ENCODE measurements around the gene SLC16A8. TPM values are rescaled to one million over a fixed set of nuclear protein-coding genes. Genes with fewer than 3 reads are reported as not detected.

The SLC16A8 gene
- total RNA-seq, 1 experiment from 2014 or later = 1.1 TPM

DNA sequence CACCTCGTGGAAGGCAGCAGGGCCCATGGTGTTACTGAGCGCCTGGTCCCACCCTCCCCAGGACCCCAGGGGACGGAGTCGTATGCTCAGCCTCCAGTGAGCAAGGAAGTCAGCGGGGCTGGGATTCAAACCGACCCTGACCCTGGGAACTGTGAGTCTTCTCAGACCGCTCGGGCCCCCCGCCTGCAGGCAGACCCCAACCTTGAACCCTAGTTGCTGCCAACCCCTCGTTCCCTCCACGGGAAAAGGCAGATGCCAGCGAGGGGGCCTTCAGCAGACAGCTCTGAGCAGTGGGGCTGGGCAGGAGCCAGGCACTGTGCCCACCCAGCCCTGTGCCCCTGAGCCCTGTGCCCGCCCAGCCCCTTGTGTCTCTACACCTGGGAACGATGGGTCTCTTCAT, 6.4 kb downstream of the SLC16A8 start:
- H4K91ac ChIP-seq (ENCODE audit: insufficient read length, low read depth, low read length) = no peak overlapping the region
- no peak overlapping the region for H3K4me2 ChIP-seq (ENCODE audit: insufficient read depth, insufficient read length, low read length)
- H3K4me1 ChIP-seq (ENCODE audit: insufficient read depth, low read length) = no peaks in the 10 kb centered on the region
- no peak overlapping the region for H3K4ac ChIP-seq (ENCODE audit: low read depth, low read length)
- TF ChIP-seq, protein P1, sequence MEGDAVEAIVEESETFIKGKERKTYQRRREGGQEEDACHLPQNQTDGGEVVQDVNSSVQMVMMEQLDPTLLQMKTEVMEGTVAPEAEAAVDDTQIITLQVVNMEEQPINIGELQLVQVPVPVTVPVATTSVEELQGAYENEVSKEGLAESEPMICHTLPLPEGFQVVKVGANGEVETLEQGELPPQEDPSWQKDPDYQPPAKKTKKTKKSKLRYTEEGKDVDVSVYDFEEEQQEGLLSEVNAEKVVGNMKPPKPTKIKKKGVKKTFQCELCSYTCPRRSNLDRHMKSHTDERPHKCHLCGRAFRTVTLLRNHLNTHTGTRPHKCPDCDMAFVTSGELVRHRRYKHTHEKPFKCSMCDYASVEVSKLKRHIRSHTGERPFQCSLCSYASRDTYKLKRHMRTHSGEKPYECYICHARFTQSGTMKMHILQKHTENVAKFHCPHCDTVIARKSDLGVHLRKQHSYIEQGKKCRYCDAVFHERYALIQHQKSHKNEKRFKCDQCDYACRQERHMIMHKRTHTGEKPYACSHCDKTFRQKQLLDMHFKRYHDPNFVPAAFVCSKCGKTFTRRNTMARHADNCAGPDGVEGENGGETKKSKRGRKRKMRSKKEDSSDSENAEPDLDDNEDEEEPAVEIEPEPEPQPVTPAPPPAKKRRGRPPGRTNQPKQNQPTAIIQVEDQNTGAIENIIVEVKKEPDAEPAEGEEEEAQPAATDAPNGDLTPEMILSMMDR (conservative IDR thresholded peaks at IDR 0.05) = no peak
- H4K8ac ChIP-seq (replicated peaks; ENCODE audit: insufficient read length, low read depth, low read length) = no peak overlapping the region
- no peak overlapping the region for H3K9ac ChIP-seq (ENCODE audit: extremely low read depth, insufficient read length, low read length)
- H4K5ac ChIP-seq (ENCODE audit: insufficient read length, low read depth, low read length) = no peak overlapping the region
- no peaks in the 10 kb centered on the region for H3K79me2 ChIP-seq (ENCODE audit: insufficient read depth, low read length)
- H3K9me3 ChIP-seq (ENCODE audit: control insufficient read depth, low read depth, low read length) = no peaks in the 10 kb centered on the region
- no peaks in the 10 kb centered on the region for H3K79me1 ChIP-seq (ENCODE audit: insufficient read depth, low read depth, low read length, poor library complexity, severe bottlenecking)
- H3K23ac ChIP-seq (ENCODE audit: insufficient read length, low read depth, low read length) = no peak overlapping the region
- Mint-ChIP-seq H3K27ac (no peak overlapping the region), H3K9me3 (no peaks in the 10 kb centered on the region), H3K27me3 (ENCODE audit: low read depth) (peaks cover 23% of the 10 kb centered on the region), H3K4me1 (peaks cover 0 to 9% of the 10 kb centered on the region in 2 experiments; a peak in 2 of 4 replicates), H3K4me3 (no peak overlapping the region), H3K36me3 (ENCODE audit: insufficient read depth in 1 of 3, low read depth in 3 of 3) (peaks cover 2 to 28% (median 16%) of the 10 kb centered on the region in 3 experiments; a peak in 6 of 7 replicates)
- H3K14ac ChIP-seq (ENCODE audit: insufficient read depth, low read length) = no peak overlapping the region
- H4K20me1 ChIP-seq (ENCODE audit: control insufficient read depth, insufficient read depth, insufficient read length) = no peaks in the 10 kb centered on the region
- no peak overlapping the region for H3K27ac ChIP-seq (ENCODE audit: insufficient read length, low read depth, low read length)
- no peaks in the 10 kb centered on the region for H3K23me2 ChIP-seq (ENCODE audit: insufficient read length, low read depth, low read length, poor library complexity, severe bottlenecking)
- H3K18ac ChIP-seq (ENCODE audit: insufficient read length, low read depth, low read length) = no peak overlapping the region
- H2BK15ac ChIP-seq (ENCODE audit: low read depth, low read length) = no peak overlapping the region
- H2AFZ ChIP-seq (ENCODE audit: low read length) = no peak overlapping the region
- H3K56ac ChIP-seq (ENCODE audit: insufficient read length, low read depth, low read length) = no peak overlapping the region
- H2BK12ac ChIP-seq (ENCODE audit: insufficient read length, low read depth, low read length) = no peak overlapping the region
- no peak for DNase-seq
- H3T11ph ChIP-seq (ENCODE audit: low read length) = no peak overlapping the region
- H2BK5ac ChIP-seq (ENCODE audit: insufficient read length, low read length) = no peak overlapping the region
- H3K27me3 ChIP-seq (ENCODE audit: insufficient read depth, low read length) = peaks cover 5% of the 10 kb centered on the region; the same call in 1 of the 2 replicates
- H2BK20ac ChIP-seq (ENCODE audit: low read depth, low read length, poor library complexity, severe bottlenecking) = no peak overlapping the region
- H2BK120ac ChIP-seq (ENCODE audit: low read depth, low read length, poor library complexity, severe bottlenecking) = no peak overlapping the region
- no CpG with 5 or more reads among the region's 14 CpGs for WGBS (ENCODE audit: extremely low coverage, insufficient read length, low lambda C conversion rate)
- H2AK5ac ChIP-seq (ENCODE audit: insufficient read length, low read length) = no peak overlapping the region
